ENCODE measurements around the gene ZNF616.

ZNF616 gene

GRCh38 chr19:52139252-52140031 lies at the start of gene ZNF616:
Gene ZNF616, minus strand, starts transcription at chr19:52139938. Its CDS starts 9,426 bp downstream, at chr19:52130512.
- Histone ChIP-seq H3K27ac (peak within 1 kb of the TSS; percentile 97), H3K4me3 (peak within 1 kb of the TSS; percentile 96), H3K36me3 (ENCODE audit: insufficient read depth, low read length) (peaks cover 23% of the 10 kb centered on the region), H3K9me3 (ENCODE audit: low read depth, low read length) (peaks cover 16% of the 10 kb centered on the region), H3K9ac (ENCODE audit: insufficient read length) (peak within 1 kb of the TSS; percentile 98)
- TF ChIP-seq EZH2 (IDR thresholded peaks at IDR 0.05), result no peak
- TF ChIP-seq POLR2AphosphoS5 (IDR thresholded peaks at IDR 0.05; ENCODE audit: borderline replicate concordance, low read depth, low read length), result peak; percentile 95
- DNase-seq (ENCODE audit: low read depth, low spot score), result peak; percentile 81

- Histone ChIP-seq H3K9me3 (ENCODE audit: low read depth, low read length) (peaks cover 7% of the 10 kb centered on the region; the same call in 1 of the 2 replicates), H3K4me3 (peak overlapping the region; percentile 77), H3K36me3 (ENCODE audit: insufficient read depth, low read length) (peaks cover 32% of the 10 kb centered on the region)
These were observed 49.3 kb upstream of the ZNF616 start for GRCh38 chr19:52188822-52189734.

GRCh38 chr19:52187407-52187806 lies 47.7 kb upstream of the ZNF616 start:
- no peak overlapping the region for H3K9ac ChIP-seq (ENCODE audit: insufficient read length)

More at GRCh38 chr19:52188822-52189734, 49.3 kb upstream of the ZNF616 start:
- H3K27ac ChIP-seq, result peak overlapping the region; percentile 94
- DNase-seq (ENCODE audit: low read depth, low spot score), result no peak
- TF ChIP-seq POLR2AphosphoS5 (IDR thresholded peaks at IDR 0.05; ENCODE audit: borderline replicate concordance, low read depth, low read length) (peak; percentile 82), FOXP2 (optimal IDR thresholded peaks at IDR 0.05; ENCODE audit: control extremely low read depth, extremely low read length, insufficient read depth) (no peak), EZH2 (IDR thresholded peaks at IDR 0.05) (no peak)
- H3K9ac ChIP-seq (ENCODE audit: insufficient read length), result peak overlapping the region; percentile 81

GRCh38 chr19:52176574-52176973 lies 36.8 kb upstream of the ZNF616 start:
- no peak for DNase-seq (ENCODE audit: low read depth, low spot score)
- no peak overlapping the region for H3K9ac ChIP-seq (ENCODE audit: insufficient read length)
- H3K4me3 ChIP-seq, result no peak overlapping the region
- TF ChIP-seq POLR2AphosphoS5 (IDR thresholded peaks at IDR 0.05; ENCODE audit: borderline replicate concordance, low read depth, low read length), result no peak
- no peak for TF ChIP-seq EZH2 (IDR thresholded peaks at IDR 0.05)
- TF ChIP-seq FOXP2 (optimal IDR thresholded peaks at IDR 0.05; ENCODE audit: control extremely low read depth, extremely low read length, insufficient read depth), result no peak
- no peak overlapping the region for H3K27ac ChIP-seq
- H3K9me3 ChIP-seq (ENCODE audit: low read depth, low read length), result peaks cover 3% of the 10 kb centered on the region; the same call in 1 of the 2 replicates
- no peaks in the 10 kb centered on the region for H3K36me3 ChIP-seq (ENCODE audit: insufficient read depth, low read length)

More at GRCh38 chr19:52187407-52187806, 47.7 kb upstream of the ZNF616 start:
- Histone ChIP-seq H3K27ac (no peak overlapping the region), H3K9me3 (ENCODE audit: low read depth, low read length) (no peaks in the 10 kb centered on the region), H3K36me3 (ENCODE audit: insufficient read depth, low read length) (peaks cover 16% of the 10 kb centered on the region), H3K4me3 (no peak overlapping the region)
- TF ChIP-seq EZH2 (IDR thresholded peaks at IDR 0.05) (no peak), FOXP2 (optimal IDR thresholded peaks at IDR 0.05; ENCODE audit: control extremely low read depth, extremely low read length, insufficient read depth) (no peak), POLR2AphosphoS5 (IDR thresholded peaks at IDR 0.05; ENCODE audit: borderline replicate concordance, low read depth, low read length) (no peak)
- no peak for DNase-seq (ENCODE audit: low read depth, low spot score)

GRCh38 chr19:52172347-52172746 lies 32.6 kb upstream of the ZNF616 start:
- no peak overlapping the region for H3K27ac ChIP-seq

GRCh38 chr19:52171321-52172169 lies 31.8 kb upstream of the ZNF616 start, which contains the start of gene ZNF836:
Gene ZNF836, minus strand, starts transcription at chr19:52171621. Its CDS starts 3,549 bp downstream, at chr19:52168072.
- no peak within 1 kb of the TSS; the same call in 1 of the 2 replicates for H3K27ac ChIP-seq
- DNase-seq (ENCODE audit: low read depth, low spot score), result peak; percentile 28
- H3K9me3 ChIP-seq (ENCODE audit: low read depth, low read length), result peaks cover 3% of the 10 kb centered on the region
- TF ChIP-seq POLR2AphosphoS5 (IDR thresholded peaks at IDR 0.05; ENCODE audit: borderline replicate concordance, low read depth, low read length) (peak; percentile 81), FOXP2 (optimal IDR thresholded peaks at IDR 0.05; ENCODE audit: control extremely low read depth, extremely low read length, insufficient read depth) (no peak), EZH2 (IDR thresholded peaks at IDR 0.05) (no peak)
- peaks cover 8% of the 10 kb centered on the region; the same call in 1 of the 2 replicates for H3K36me3 ChIP-seq (ENCODE audit: insufficient read depth, low read length)
- H3K9ac ChIP-seq (ENCODE audit: insufficient read length), result peak within 1 kb of the TSS; percentile 79
- H3K4me3 ChIP-seq, result peak within 1 kb of the TSS; percentile 81

More at GRCh38 chr19:52172347-52172746, 32.6 kb upstream of the ZNF616 start:
- Histone ChIP-seq H3K36me3 (ENCODE audit: insufficient read depth, low read length) (peaks cover 8% of the 10 kb centered on the region; the same call in 1 of the 2 replicates), H3K4me3 (peak overlapping the region; percentile 81), H3K9me3 (ENCODE audit: low read depth, low read length) (peaks cover 3% of the 10 kb centered on the region), H3K9ac (ENCODE audit: insufficient read length) (no peak overlapping the region)
- no peak for TF ChIP-seq EZH2 (IDR thresholded peaks at IDR 0.05)
- TF ChIP-seq FOXP2 (optimal IDR thresholded peaks at IDR 0.05; ENCODE audit: control extremely low read depth, extremely low read length, insufficient read depth), result no peak
- TF ChIP-seq POLR2AphosphoS5 (IDR thresholded peaks at IDR 0.05; ENCODE audit: borderline replicate concordance, low read depth, low read length), result no peak
- DNase-seq (ENCODE audit: low read depth, low spot score), result no peak

- Histone ChIP-seq H3K27ac (no peak overlapping the region), H3K36me3 (ENCODE audit: insufficient read depth, low read length) (peaks cover 8% of the 10 kb centered on the region; the same call in 1 of the 2 replicates), H3K9me3 (ENCODE audit: low read depth, low read length) (peaks cover 3% of the 10 kb centered on the region), H3K9ac (ENCODE audit: insufficient read length) (peak overlapping the region; percentile 79), H3K4me3 (peak overlapping the region; percentile 81)
- TF ChIP-seq FOXP2 (optimal IDR thresholded peaks at IDR 0.05; ENCODE audit: control extremely low read depth, extremely low read length, insufficient read depth) (no peak), POLR2AphosphoS5 (IDR thresholded peaks at IDR 0.05; ENCODE audit: borderline replicate concordance, low read depth, low read length) (no peak), EZH2 (IDR thresholded peaks at IDR 0.05) (no peak)
- no peak for DNase-seq (ENCODE audit: low read depth, low spot score)
These were observed 31.2 kb upstream of the ZNF616 start for GRCh38 chr19:52170863-52171320.
